Erythroblast (primary cell): ENCODE measurements around the gene CSNK1D.

Source experiments
- GATA1 ChIP-seq: IDR thresholded peaks from 2 replicates; pipeline ENCODE4 v1.6.1; 2011; ENCODE audit warnings: low read depth, mild to moderate bottlenecking, control low read depth, low read length, moderate library complexity
- POLR2A ChIP-seq: IDR thresholded peaks from 2 replicates; pipeline ENCODE4 v1.6.1; 2011; ENCODE audit warnings: mild to moderate bottlenecking, low read length

DNA sequence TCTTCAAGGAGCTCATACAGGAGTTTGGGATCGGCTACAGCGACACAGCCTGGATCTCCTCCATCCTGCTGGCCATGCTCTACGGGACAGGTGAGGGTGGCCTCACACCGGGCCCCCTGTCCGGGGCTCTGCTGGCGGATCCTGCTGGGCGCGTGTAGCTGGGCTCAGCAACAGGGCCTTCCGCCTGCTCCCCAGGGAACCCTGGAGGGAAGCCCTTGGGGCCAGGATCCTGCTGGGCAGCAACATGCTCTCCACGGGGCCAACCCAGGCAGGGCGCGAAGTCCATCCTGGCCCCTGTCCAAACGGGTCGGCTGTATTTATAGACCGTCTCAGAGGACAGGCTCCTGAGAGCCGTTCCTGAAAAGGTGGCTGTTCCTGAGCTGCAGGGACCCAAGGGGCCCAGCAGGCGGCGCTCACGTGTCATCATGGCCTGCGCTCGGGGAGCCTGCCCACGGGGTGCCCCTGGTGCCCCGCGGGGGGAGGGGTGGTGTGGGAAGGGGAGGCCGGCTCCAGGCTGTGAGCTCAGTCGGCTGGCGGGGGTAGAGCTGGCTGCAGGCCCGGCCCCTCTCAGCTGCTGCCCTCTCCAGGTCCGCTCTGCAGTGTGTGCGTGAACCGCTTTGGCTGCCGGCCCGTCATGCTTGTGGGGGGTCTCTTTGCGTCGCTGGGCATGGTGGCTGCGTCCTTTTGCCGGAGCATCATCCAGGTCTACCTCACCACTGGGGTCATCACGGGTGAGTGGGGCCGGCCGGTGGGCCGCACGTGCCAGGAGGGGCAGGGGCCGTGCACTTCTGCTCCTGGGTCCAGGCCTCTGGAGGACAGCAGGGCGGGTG, 37.1 kb downstream of the CSNK1D start:
- TF ChIP-seq POLR2A (no peak), GATA1 (no peak)
